ENCODE data around the gene MTHFD2L.
"Not testable (repeated sequence)": the region's sequence is repeated elsewhere in the genome, so short reads cannot be mapped to it uniquely, and the experiment has no call there.

MTHFD2L gene

GRCh38 chr4:74132188-74132587 lies 25.7 kb upstream of the MTHFD2L start:
- DNase-seq (ENCODE audit: low read depth in 3 of 3, low spot score in 1 of 3): not testable (repeated sequence)

GRCh38 chr4:74132944-74133343 lies 25.0 kb upstream of the MTHFD2L start:
- DNase-seq (ENCODE audit: low read depth in 3 of 3, low spot score in 1 of 3): no peak

GRCh38 chr4:74133786-74134499 lies 24.0 kb upstream of the MTHFD2L start:
- peak in 1 of 3 donors; percentile 6 for DNase-seq (ENCODE audit: low read depth in 3 of 3, low spot score in 1 of 3)

- DNase-seq (ENCODE audit: low read depth in 3 of 3, low spot score in 1 of 3): no peak
Observed at GRCh38 chr4:74134500-74134852, 23.4 kb upstream of the MTHFD2L start.

GRCh38 chr4:74146581-74147129 lies 11.3 kb upstream of the MTHFD2L start:
- no peak for DNase-seq (ENCODE audit: low read depth in 3 of 3, low spot score in 1 of 3)

GRCh38 chr4:74148205-74148604 lies 9.7 kb upstream of the MTHFD2L start:
- no peak for DNase-seq (ENCODE audit: low read depth in 3 of 3, low spot score in 1 of 3)

DNA sequence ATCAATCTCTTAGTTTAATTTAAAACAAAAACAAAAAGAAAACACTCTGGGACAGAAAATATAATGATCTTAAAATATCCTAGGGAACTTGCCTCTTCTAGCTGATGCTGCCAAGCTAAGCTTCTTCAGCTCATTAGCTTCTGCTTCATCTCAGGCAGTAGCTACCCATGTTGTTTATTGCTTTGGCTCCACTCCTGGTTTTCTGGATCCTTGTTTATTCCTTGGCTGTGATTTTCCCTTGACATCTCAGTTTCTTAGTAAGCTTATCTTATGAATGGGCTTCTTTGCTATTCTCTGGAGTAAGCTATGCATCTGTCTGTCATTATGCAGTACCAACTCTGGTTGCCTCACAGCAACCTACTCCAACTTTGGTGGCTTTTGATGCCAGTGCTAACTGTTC lies 5.1 kb upstream of the MTHFD2L start:
- no peak for DNase-seq (ENCODE audit: low read depth in 3 of 3, low spot score in 1 of 3)

GRCh38 chr4:74156521-74156920 lies 1.4 kb upstream of the MTHFD2L start:
- no peak for DNase-seq (ENCODE audit: low read depth in 3 of 3, low spot score in 1 of 3)

- no peak for DNase-seq (ENCODE audit: low read depth in 3 of 3, low spot score in 1 of 3)
Observed at GRCh38 chr4:74157154-74157553, 764 bp upstream of the MTHFD2L start.

GRCh38 chr4:74158466-74159142 lies 686 bp downstream of the MTHFD2L start:
- DNase-seq (ENCODE audit: low read depth in 3 of 3, low spot score in 1 of 3): no peak

DNA sequence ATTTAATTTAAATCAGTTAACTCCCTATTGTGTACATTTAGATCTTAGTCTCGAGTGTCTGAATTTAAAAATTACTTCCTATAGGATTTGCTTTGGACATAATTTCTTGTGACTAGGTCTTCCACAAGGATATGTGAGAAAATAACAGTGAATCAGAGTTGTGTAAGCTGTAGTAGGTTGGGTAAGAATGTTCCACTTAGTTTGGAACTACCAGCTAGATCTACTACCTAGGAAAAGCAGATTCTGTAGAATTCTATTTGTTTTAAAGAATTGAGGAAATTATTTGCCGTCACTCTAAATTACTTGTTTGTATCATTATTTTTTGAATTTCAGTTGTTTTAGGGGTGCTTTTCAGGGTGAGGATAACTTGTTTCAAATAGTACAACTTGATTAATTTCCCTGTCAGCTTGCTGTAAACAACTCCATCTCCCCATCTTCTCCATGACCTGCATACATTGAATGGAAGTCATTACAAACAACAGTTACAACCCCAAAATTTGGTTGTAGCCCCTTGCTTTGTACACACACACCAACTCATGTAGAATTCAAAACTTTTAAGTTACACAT lies 1.3 kb downstream of the MTHFD2L start:
- no peak for DNase-seq (ENCODE audit: low read depth in 3 of 3, low spot score in 1 of 3)

- DNase-seq (ENCODE audit: low read depth in 3 of 3, low spot score in 1 of 3): no peak
Observed at GRCh38 chr4:74161666-74162450, 3.9 kb downstream of the MTHFD2L start.

DNA sequence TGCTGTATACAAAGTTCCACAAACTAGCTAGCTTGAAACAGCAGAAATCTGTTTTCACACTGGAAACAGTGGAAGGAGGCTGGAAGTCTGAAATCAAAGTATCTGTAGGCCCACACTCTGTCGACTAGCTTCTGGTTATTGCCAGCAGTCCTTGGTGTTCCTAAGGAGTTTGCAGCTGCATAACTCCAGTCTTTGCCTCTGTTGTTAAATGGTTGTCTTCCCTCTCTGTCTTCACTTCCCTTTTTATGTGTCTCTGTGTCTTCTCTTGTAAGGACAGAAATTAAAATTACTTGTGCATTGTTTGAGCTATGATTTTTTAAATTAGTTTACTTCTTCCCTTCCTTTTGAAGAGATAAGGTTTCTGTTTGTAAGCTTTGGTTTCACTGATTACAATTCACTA lies 8.2 kb downstream of the MTHFD2L start:
- no peak for DNase-seq (ENCODE audit: low read depth in 3 of 3, low spot score in 1 of 3)

GRCh38 chr4:74166818-74167217 lies 8.9 kb downstream of the MTHFD2L start:
- DNase-seq (ENCODE audit: low read depth in 3 of 3, low spot score in 1 of 3): no peak

- no peak for DNase-seq (ENCODE audit: low read depth in 3 of 3, low spot score in 1 of 3)
Observed at GRCh38 chr4:74167585-74167984, 9.7 kb downstream of the MTHFD2L start.

- DNase-seq (ENCODE audit: low read depth in 3 of 3, low spot score in 1 of 3): no peak
Observed at GRCh38 chr4:74168841-74169240, 10.9 kb downstream of the MTHFD2L start.

DNA sequence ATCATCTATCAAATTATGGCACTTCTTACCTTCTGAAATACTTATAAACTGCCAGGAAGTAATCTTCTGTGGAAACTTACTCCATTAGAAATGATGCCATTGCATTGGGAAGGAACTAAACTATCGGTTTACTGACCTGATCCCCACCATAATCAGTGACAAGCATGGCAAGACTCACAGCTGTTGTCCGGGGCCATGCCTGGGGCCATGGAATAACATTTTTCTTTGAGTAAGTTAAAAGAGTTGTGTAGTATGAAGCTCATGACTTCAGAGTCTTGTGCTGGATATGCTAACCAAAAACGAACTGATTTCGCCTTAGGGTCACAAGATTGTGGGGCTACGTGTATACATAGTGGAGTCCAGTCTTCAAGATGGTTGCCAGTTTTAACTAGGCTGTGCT lies 15.4 kb downstream of the MTHFD2L start:
- DNase-seq (ENCODE audit: low read depth in 3 of 3, low spot score in 1 of 3): no peak

DNA sequence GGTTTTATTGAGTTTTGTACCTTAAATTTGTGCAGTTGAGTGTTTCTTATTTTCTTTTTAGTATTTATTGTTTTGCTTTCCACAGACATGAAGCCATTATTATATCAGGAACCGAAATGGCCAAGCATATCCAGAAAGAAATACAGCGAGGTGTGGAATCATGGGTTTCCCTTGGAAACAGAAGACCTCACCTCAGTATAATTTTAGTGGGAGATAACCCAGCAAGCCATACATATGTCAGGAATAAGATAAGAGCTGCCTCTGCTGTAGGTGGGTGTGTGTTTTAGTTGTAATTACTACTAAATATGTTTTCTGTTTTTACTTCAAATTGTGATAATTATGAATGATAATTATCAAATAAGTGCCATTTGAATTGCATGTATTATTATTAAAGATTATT lies 16.5 kb downstream of the MTHFD2L start:
- DNase-seq (ENCODE audit: low read depth in 3 of 3, low spot score in 1 of 3): no peak

- no peak for DNase-seq (ENCODE audit: low read depth in 3 of 3, low spot score in 1 of 3)
Observed at GRCh38 chr4:74174941-74175340, 17.0 kb downstream of the MTHFD2L start.

DNA sequence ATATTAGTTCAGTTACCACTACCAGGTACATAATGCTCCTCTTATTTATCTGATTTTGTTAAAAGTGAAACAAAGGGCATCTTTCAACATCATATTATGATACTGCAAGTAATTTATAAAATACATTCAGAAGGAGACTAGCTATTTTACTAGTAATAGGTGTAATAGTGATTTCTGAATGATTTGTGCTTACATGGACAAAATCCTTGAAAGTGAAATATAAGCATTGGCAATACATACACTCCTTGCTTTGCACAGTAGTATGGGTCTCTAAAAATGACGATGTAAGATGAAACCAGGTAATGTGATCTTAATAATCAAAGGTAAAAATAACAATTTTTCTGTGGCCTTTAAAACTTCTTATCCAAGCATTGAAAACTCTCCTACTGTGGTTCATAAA lies 17.5 kb downstream of the MTHFD2L start:
- DNase-seq (ENCODE audit: low read depth in 3 of 3, low spot score in 1 of 3): no peak

- DNase-seq (ENCODE audit: low read depth in 3 of 3, low spot score in 1 of 3): no peak
Observed at GRCh38 chr4:74178798-74179197, 20.9 kb downstream of the MTHFD2L start.

- DNase-seq (ENCODE audit: low read depth in 3 of 3, low spot score in 1 of 3): no peak
Observed at GRCh38 chr4:74181219-74181618, 23.3 kb downstream of the MTHFD2L start.

Data from stimulated activated CD4-positive, alpha-beta T cell treated with anti-CD3 and anti-CD28 coated beads, TNF-alpha, amount 100 ng/mL, for 1 hour (primary cell).